A673 (cell line): ENCODE results near the gene LPP.

Experiments
- EZH2 ChIP-seq: fragments of 200-600 bp; sonication (generic); IDR thresholded peaks from 2 replicates; pipeline ENCODE4 v1.6.1; 2017; ENCODE audit warnings: borderline replicate concordance, low read depth, mild to moderate bottlenecking, mixed read lengths, antibody characterized with exemption, low read length; ENCODE audit not compliant: poor library complexity, severe bottlenecking
- TF ChIP-seq, protein P1 (sequence below): fragments of 300-800, 200-600 bp; sonication (generic); conservative IDR thresholded peaks from 2 replicates; pipeline ENCODE4 v1.5.1; 2017; ENCODE audit warnings: low read depth, mild to moderate bottlenecking, antibody characterized with exemption, low read length, moderate library complexity, mixed read lengths

- TF ChIP-seq, protein P1, sequence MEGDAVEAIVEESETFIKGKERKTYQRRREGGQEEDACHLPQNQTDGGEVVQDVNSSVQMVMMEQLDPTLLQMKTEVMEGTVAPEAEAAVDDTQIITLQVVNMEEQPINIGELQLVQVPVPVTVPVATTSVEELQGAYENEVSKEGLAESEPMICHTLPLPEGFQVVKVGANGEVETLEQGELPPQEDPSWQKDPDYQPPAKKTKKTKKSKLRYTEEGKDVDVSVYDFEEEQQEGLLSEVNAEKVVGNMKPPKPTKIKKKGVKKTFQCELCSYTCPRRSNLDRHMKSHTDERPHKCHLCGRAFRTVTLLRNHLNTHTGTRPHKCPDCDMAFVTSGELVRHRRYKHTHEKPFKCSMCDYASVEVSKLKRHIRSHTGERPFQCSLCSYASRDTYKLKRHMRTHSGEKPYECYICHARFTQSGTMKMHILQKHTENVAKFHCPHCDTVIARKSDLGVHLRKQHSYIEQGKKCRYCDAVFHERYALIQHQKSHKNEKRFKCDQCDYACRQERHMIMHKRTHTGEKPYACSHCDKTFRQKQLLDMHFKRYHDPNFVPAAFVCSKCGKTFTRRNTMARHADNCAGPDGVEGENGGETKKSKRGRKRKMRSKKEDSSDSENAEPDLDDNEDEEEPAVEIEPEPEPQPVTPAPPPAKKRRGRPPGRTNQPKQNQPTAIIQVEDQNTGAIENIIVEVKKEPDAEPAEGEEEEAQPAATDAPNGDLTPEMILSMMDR, result no peak
- TF ChIP-seq EZH2, result no peak
Measured at GRCh38 chr3:188680189-188680588, 526.2 kb downstream of the LPP start.
